Duodenal mucosa (tissue), 2 donors: ENCODE measurements around the gene PAOX.

Experiments
- H3K27ac ChIP-seq: one replicate; pipeline ENCODE4 v1.7.0; 2013; ENCODE audit warnings: low read depth, low read length
- H3K27me3 ChIP-seq, 2 donors: one replicate each; pipeline ENCODE4 v1.7.0; 2013; ENCODE audit warnings: low read length in 2 of 2, control low read depth in 1 of 2; ENCODE audit not compliant: insufficient read depth in 2 of 2, control insufficient read depth in 1 of 2
- H3K36me3 ChIP-seq, 2 donors: one replicate each; pipeline ENCODE4 v1.7.0; 2013; ENCODE audit warnings: low read length in 2 of 2, control low read depth in 1 of 2; ENCODE audit not compliant: insufficient read depth in 2 of 2, control insufficient read depth in 1 of 2
- H3K4me1 ChIP-seq, 2 donors: one replicate each; pipeline ENCODE4 v1.7.0; 2013; ENCODE audit warnings: low read length in 2 of 2, control low read depth in 1 of 2; ENCODE audit not compliant: insufficient read depth in 2 of 2, control insufficient read depth in 1 of 2
- H3K4me3 ChIP-seq, 2 donors: one replicate each; pipeline ENCODE4 v1.7.0; 2013; ENCODE audit warnings: low read length in 2 of 2, low read depth in 1 of 2
- H3K9ac ChIP-seq, 2 donors: one replicate each; pipeline ENCODE4 v1.7.0; 2013; ENCODE audit warnings: low read length in 2 of 2, low read depth in 1 of 2
- H3K9me3 ChIP-seq, 2 donors: one replicate each; pipeline ENCODE4 v1.7.0; 2013; ENCODE audit warnings: low read length in 2 of 2, control low read depth in 1 of 2; ENCODE audit not compliant: control insufficient read depth in 1 of 2

Gene PAOX

GRCh38 chr10:133356549-133357284 is 22.3 kb upstream of the PAOX start:
- peaks cover 37 to 39% of the 10 kb centered on the region in 2 donors for H3K4me1 ChIP-seq
- peak overlapping the region; percentile 61 to 76 for H3K4me3 ChIP-seq
- H3K27me3 ChIP-seq, result no peaks in the 10 kb centered on the region
- H3K9ac ChIP-seq, result peak overlapping the region; percentile 43 to 65
- H3K9me3 ChIP-seq, result no peaks in the 10 kb centered on the region
- peaks cover 0 to 15% of the 10 kb centered on the region in 2 donors for H3K36me3 ChIP-seq
- H3K27ac ChIP-seq, result no peak overlapping the region

DNA sequence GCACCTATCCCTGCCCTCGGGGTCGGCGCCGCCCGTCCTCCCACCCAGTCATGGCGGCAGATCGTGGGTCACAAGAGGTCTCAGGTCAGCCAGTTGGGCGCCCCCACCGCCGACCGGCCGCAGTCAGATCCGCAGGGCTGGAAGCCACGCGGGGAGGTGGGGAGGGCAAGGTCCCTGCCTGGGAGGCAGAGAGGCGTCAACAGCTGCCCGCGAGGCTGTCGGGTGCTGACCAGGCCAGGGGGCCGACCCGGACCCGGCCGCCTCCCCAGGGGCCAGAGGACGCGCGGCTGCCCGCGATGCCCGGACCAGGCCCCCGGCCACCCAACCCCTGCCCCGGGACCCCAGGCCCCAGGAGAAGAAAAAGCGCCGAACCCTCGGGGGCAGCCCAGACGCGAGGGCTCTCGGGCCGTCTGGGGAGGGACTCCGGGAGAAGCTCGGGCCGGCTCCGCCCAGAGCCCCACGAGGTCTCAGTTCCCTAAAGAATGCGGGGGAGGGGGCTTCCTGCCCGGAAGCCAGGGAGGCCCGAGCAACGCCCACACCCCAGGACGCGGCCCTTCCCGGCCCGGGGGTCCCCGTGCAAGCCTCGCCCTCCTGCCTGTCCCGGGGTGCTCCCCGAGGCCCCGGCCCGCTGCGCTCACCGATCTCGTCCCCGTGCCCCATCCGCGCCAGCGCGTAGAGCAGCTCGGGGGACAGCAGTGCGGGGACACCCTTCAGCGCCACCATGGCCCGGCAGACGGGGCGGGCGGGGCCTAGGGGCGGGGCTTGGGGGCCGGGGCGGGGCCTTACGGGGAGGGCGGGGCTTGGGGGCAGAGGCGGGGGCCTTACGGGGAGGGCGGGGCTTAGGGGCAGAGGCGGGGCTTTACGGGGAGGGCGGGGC is 21.5 kb upstream of the PAOX start, which contains the start of gene FUOM:
TSS of gene FUOM (minus strand) at position 735 of the 877 bp plus-strand sequence. CDS start at position 723, 12 bp downstream.
- peak within 1 kb of the TSS; percentile 43 to 65 for H3K9ac ChIP-seq
- H3K9me3 ChIP-seq, result no peaks in the 10 kb centered on the region
- peak within 1 kb of the TSS; percentile 61 to 76 for H3K4me3 ChIP-seq
- H3K27me3 ChIP-seq, result no peaks in the 10 kb centered on the region
- H3K36me3 ChIP-seq, result peaks cover 6 to 17% of the 10 kb centered on the region in 2 donors
- H3K4me1 ChIP-seq, result peaks cover 37 to 39% of the 10 kb centered on the region in 2 donors
- H3K27ac ChIP-seq, result peak within 1 kb of the TSS; percentile 42

DNA sequence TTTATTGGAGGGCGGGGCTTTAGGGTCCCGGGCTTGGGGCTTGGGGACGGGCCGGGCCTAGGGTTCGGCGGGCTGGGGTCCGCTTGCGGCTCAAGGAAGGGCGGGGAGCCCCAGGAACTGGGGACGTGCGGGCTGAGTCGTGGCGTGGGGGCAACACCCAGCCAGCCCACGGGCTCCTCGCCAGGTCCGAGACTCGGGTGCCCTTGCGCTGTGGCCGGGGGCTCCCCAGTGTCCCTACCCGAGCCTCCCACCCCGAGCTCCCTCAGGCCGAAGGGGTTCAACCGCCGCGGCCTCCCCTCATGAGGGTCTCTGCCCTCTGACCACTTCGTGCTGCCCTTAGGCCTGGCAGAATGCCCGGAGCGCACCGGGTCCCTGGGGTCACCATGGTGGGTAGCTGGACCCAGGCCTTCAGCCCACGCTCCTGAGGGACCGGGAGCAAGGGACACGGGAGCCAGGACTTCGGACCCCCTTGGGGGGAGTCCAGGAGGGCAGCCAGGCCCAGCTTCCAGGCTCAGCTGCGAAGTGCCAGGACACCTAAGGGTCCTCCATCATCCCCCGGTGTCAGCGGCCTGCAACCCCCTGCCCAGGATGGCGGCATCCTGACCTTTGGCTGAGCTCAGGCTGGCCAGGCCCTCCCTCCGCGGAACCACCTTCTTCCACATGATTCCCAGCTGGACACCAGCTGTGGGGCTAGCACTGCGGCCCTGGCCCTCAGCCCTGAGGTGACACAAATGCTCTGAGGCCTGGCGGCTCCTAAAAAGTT is 20.7 kb upstream of the PAOX start:
- Histone ChIP-seq H3K4me1 (peaks cover 37 to 39% of the 10 kb centered on the region in 2 donors), H3K36me3 (peaks cover 13 to 25% of the 10 kb centered on the region in 2 donors), H3K27ac (peak overlapping the region; percentile 42), H3K27me3 (no peaks in the 10 kb centered on the region), H3K4me3 (no peak overlapping the region), H3K9me3 (no peaks in the 10 kb centered on the region), H3K9ac (peak overlapping the region in 1 of 2 donors; percentile 12)

GRCh38 chr10:133358925-133359310 is 20.1 kb upstream of the PAOX start:
- Histone ChIP-seq H3K9me3 (no peaks in the 10 kb centered on the region), H3K9ac (no peak overlapping the region), H3K27me3 (no peaks in the 10 kb centered on the region), H3K4me3 (no peak overlapping the region), H3K4me1 (peaks cover 37 to 39% of the 10 kb centered on the region in 2 donors), H3K36me3 (peaks cover 13 to 28% of the 10 kb centered on the region in 2 donors), H3K27ac (peak overlapping the region; percentile 42)

DNA sequence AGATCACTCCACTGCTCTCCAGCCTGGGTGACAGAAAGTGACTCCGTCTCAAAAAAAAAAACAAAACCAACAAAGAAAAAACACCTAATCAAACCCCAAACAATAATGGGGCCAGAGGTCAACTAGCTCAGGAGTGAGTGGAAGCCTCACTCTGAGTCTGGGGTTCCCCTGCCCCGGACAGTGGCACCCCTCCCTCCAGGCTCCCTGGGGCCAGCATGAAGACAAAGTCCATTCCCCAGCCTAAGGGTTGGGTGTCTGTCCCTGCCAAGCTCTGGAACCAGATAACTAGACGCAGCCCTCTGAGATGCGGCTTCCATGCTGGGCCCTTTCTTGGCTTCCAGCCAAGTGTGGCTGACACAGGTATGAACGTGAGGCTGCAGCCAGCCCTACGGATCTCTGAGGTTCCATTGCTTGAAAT is 19.5 kb upstream of the PAOX start:
- no peaks in the 10 kb centered on the region for H3K9me3 ChIP-seq
- H3K27ac ChIP-seq, result no peak overlapping the region
- peaks cover 13 to 30% of the 10 kb centered on the region in 2 donors for H3K36me3 ChIP-seq
- H3K27me3 ChIP-seq, result no peaks in the 10 kb centered on the region
- no peak overlapping the region for H3K9ac ChIP-seq
- H3K4me1 ChIP-seq, result peaks cover 39 to 43% of the 10 kb centered on the region in 2 donors
- no peak overlapping the region for H3K4me3 ChIP-seq

DNA sequence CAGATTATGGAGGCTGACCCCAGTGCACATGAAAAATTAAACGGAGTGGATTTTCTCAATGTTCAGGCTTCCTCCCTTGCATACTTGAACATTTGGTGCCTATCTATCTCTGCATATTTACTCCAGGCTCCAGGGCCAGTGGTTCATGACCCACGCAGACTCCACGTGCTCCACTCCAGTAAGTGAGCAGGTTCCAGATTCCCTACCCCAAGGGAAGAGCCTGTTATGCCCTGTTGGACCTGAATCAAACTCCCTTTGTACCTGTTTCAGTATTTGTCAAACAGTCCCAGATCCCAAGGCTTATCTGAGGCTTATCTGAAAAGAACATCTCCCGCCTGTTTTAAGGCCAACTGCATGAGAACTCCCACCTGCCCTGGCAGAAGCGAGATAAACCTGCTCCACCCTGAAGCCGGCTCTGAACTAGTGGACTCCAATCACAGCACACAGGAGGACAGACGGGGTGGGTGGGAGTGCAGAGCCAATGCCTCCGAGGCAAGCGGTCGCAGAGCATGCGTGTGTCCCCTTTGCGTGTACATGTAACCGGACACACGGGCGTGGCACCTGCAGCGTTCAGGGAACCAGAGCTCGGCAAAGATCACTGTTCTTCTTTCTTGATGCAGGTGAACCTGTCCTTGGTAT is 19.0 kb upstream of the PAOX start:
- Histone ChIP-seq H3K4me1 (peaks cover 42 to 48% of the 10 kb centered on the region in 2 donors), H3K4me3 (peak overlapping the region; percentile 19 to 38), H3K27ac (no peak overlapping the region), H3K36me3 (peaks cover 13 to 35% of the 10 kb centered on the region in 2 donors), H3K9me3 (no peaks in the 10 kb centered on the region), H3K27me3 (no peaks in the 10 kb centered on the region), H3K9ac (peak overlapping the region in 1 of 2 donors; percentile 2)

DNA sequence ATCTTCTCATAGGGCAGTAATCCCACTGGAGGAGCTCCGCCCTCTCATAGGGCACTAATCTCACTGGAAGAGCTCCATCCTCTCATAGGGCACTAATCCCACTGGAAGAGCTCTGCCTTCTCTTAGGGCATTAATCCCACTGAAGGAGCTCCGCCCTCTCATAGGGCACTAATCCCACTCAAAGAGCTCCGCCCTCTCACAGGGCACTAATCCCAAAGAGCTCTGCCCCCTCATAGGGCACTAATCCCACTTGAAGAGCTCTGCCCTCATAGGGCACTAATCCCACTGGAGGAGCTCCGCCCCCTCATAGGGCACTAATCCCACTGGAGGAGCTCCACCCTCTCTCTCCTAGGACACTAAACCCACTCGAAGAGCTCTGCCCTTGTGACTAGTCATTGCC is 17.8 kb upstream of the PAOX start:
- H3K9me3 ChIP-seq, result no peaks in the 10 kb centered on the region
- no peak overlapping the region for H3K4me3 ChIP-seq
- no peak overlapping the region for H3K27ac ChIP-seq

GRCh38 chr10:133361773-133362441 is 17.2 kb upstream of the PAOX start:
- Histone ChIP-seq H3K4me3 (no peak overlapping the region), H3K36me3 (peaks cover 28 to 48% of the 10 kb centered on the region in 2 donors), H3K27ac (no peak overlapping the region), H3K27me3 (no peaks in the 10 kb centered on the region), H3K9ac (no peak overlapping the region), H3K9me3 (no peaks in the 10 kb centered on the region), H3K4me1 (peaks cover 42 to 51% of the 10 kb centered on the region in 2 donors)

More for the DNA sequence above, 17.8 kb upstream of the PAOX start:
- H3K4me1 ChIP-seq, result peaks cover 46 to 56% of the 10 kb centered on the region in 2 donors
- H3K36me3 ChIP-seq, result peaks cover 21 to 42% of the 10 kb centered on the region in 2 donors
- no peaks in the 10 kb centered on the region for H3K27me3 ChIP-seq
- H3K9ac ChIP-seq, result no peak overlapping the region

- Histone ChIP-seq H3K36me3 (peaks cover 28 to 51% of the 10 kb centered on the region in 2 donors), H3K4me1 (peaks cover 42 to 48% of the 10 kb centered on the region in 2 donors)
Measured at GRCh38 chr10:133362846-133363245, 16.2 kb upstream of the PAOX start.

More at GRCh38 chr10:133362846-133363245, 16.2 kb upstream of the PAOX start:
- Histone ChIP-seq H3K27ac (no peak overlapping the region), H3K9me3 (no peaks in the 10 kb centered on the region), H3K9ac (no peak overlapping the region), H3K27me3 (no peaks in the 10 kb centered on the region), H3K4me3 (no peak overlapping the region)
